Stimulated activated CD8-positive, alpha-beta memory T cell treated with anti-CD3 and anti-CD28 coated beads, Interleukin-12 subunit alpha, Interleukin-12 subunit beta, amount 100 ng/mL, for 24 hours (primary cell): ENCODE measurements around the gene DIS3L2.
"Not testable (repeated sequence)": the region's sequence is repeated elsewhere in the genome, so short reads cannot be mapped to it uniquely, and the experiment has no call there.

Experiments
- DNase-seq: peaks from one replicate; pipeline ENCODE4 v3.0.0-alpha.2; 2020; ENCODE audit errors: extremely low read depth

The DIS3L2 gene

DNA sequence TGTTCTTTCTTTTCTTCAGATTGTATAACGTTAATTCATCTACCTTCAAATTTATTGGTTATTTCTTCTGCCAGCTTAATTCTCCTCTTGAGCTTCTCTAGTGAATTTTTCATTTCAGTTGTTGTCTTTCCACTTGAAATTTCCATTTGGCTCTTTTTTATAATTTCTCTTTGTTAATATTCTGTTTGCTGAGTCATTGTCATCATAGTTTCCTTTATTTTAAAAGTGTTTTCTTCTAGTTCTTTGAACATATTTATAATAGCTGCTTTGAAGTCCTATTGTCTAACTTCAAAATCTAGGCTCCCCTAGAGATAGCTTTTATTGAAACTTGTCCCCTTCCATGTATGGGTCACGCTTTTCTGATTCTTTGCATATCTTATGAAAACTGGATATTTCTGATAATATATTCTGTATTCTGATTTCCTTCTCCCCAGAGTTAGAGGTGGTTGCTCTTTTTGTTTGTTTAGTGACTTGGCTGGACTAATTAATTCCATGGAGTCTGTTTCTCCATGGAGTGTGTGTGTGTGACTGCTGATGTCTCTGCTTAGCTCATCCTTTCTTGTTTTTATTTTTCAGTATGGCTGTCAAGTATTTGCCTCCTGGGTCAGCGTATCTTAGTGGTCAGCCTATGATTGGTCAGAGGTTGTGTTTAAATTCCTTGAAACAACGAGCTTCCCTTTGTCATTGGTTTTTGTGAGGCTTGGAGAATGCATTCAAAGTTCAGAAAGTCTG is 47.6 kb downstream of the DIS3L2 start:
- no peak for DNase-seq

DNA sequence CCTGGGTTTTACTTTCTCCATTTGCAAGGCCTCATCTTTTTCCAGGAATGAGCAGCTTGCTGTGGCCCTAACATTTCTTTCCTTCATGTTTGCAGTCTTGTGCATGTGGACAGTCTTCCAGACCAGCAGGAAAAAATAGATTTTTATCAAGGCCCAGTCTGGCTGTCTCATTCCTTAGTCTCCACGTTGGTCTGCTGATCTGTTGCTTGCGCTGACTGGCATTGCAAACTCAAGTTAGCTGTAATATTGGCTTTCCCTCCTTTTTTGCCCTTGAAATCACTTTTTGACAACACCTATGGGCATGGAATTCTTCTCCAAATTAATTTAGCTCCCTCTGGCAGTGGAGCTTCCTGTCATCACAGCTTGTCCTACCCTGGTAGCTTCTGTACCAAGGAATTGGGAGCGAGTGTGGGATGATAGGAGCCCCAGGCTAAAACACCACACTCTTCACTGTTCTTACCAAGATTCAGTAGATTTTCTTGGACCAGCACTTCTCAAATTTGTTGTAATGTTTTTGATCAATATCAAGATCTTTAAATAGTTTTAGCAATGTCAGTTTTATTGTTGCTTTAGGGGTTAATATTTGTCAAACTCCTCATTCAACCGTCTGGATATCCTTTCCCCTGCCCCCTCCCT is 48.2 kb downstream of the DIS3L2 start:
- DNase-seq: no peak

DNA sequence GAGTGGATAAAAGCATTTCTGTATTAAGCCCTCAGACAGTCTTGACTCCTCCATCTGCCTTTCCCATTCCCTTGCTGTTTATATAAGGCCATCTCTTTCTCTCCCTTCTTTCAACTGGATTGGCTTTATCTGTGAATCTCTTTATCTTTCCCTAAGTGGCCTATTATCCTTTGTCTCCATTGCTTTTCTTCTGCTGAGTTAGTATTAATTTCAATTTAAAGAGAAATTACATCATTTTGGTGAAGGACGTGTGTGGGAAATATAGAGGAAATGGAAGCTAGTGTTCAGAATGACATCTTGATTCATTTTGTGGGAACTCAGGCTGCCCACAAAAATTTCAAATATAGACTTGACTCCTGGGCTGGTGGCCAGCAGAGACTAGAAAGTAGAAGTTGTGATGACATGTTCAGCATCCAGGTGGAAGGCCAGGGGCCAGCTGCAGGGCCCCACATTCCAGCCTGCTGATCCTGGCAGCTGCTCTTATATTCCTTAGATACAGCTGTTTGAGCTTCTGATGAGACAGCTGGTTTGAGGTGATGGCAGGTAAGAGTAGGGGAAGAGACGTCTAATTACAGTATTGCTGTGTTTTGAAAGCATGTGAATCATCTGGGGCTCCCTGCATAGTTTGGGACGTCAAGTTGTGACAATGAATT is 52.3 kb downstream of the DIS3L2 start:
- no peak for DNase-seq

DNA sequence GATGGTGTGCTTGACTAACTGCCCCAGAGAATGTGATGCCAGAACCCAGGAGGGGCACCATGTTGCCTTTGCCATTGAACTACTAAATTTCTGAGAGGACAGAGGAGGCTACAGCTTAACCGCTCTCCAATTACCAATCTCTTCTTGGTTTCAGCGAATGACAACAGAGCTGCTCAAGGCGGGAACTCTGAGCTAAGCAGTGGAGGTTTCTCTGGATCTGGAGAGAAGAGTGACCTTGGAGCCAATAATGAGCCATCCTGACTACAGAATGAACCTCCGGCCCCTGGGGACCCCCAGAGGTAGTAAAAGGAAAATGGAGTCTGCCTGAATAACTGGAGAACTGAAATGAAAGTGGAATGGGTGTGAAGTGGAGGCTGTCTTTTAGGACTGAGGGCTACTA is 53.2 kb downstream of the DIS3L2 start:
- no peak for DNase-seq

DNA sequence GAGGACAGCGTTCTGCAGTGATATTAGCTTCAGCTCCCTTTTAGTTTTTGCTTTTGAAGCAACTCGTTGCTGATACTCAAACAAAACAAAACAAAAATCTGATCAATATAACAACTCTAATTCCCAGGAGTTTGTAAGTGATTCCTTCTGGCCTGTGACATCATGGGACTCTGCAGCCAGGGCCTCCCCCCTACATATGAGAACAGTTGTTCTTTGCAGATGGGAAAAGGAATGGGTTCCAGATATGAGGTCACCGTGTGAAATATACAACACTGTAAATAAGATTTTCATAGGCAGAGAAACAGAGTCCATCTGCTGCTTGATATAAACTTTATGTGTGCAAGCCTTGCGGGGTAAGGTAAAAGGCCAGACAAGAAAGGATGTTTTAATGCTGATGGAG is 56.7 kb downstream of the DIS3L2 start:
- DNase-seq: no peak

DNA sequence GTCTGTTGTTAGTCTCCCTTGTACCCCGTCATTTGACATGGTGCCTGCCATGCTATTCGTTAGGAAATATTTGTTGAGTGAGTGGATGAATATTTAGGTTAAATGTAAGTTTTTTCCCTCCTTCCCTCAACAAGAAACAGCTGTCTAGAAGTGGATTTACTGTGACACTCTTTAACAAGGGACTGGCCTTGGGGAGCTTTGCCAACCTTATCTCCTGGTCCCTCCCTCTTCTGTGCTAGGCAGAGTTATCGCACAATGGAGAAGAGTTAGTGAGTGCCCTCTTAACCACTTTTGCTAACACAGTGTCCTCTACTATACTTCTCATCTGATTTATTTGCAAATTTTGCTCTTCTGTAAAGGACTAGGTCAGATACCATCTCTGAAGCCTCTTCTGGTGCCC is 61.2 kb downstream of the DIS3L2 start:
- no peak for DNase-seq

DNA sequence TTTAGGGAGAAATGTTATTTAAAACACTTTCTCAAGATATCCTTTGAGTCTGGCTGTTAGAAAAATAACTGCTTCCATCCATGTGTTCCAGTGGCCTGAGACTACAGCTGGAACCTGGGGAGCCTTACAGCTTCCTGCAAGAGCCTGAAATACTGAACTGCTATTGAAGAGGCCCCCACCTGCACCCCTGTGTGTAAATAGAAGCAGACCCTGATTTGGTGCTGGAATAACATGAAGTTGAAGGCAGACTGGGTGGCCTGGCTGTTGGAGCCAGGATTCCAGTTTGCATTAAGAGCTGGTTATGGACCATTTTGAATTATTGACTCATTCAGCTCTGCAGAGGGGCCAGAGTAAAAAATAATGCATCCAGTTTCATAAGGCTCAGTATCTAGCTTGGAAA is 61.9 kb downstream of the DIS3L2 start:
- DNase-seq: no peak

DNA sequence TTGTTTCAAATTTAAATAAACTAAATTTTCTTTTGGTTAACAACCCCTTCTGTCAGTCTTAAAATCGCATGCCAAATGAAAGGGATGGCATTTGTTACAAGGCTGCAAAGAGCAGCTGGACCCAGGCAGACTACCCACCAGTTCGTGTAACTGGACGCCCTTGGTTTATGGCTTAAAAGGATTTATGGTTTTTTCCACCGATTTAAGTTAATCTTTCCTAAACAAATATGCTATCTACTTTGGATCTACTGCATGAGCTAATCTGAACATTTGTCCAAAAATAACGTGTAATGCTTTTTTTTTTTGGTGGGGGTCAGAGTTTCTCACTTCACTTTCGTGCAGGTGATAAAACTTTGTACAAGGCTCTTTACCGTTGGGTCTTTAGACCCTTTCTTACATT is 62.9 kb downstream of the DIS3L2 start:
- DNase-seq: no peak

DNA sequence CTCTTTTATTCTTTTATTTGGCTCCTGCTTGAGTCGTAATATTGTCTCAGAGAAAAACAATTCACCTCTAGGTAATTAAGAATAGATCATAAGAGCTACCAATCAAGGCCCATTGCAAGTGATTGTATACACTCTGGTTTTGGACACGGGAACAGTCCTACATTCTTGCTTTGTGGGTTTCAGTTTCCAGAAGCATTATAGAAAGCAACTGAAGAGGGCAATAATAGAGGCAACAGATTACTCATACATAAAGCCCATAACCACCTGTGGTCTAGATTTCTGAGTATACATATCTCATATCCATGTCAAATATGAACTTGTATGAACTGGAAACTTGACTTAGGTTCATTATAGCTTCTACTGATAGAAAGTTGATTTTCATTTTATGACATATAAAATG is 65.4 kb downstream of the DIS3L2 start:
- DNase-seq: no peak

DNA sequence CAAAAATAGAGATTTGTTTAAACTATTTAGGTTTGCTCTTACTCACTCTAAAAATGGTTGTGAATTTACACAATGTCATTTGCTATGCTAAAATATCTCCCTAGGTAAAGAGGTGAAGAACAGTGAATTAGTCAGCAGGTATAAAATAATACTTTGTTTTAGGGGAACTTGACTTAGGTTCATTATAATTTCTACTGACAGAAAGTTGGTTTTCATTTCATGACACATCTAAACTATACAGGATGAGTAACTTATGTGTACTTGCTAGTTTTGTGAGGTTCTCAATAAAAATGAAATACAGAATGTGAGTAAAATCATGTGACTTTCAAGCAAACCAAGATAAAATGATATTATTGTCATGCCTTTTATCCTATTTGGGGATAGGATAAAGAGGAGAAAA is 66.0 kb downstream of the DIS3L2 start:
- DNase-seq: no peak

DNA sequence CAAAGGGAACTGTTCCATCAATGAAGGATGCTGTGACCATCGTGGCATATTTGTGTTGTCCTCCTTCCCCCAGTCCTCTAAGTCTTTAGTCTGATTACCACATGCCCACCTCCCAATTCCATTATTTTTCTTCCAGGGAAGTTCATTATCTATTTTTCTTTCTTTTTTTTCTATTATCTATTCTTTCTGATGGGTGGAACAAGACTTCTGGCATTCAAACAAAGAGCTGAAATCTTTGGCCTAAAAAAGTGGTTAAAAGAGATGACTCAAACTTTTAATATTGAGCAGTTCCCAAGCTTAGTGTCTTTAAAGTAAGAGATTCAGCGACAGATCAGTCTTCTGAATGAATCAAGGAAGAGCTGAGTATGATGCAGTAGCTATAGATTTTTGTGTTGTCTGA is 66.6 kb downstream of the DIS3L2 start:
- DNase-seq: no peak

DNA sequence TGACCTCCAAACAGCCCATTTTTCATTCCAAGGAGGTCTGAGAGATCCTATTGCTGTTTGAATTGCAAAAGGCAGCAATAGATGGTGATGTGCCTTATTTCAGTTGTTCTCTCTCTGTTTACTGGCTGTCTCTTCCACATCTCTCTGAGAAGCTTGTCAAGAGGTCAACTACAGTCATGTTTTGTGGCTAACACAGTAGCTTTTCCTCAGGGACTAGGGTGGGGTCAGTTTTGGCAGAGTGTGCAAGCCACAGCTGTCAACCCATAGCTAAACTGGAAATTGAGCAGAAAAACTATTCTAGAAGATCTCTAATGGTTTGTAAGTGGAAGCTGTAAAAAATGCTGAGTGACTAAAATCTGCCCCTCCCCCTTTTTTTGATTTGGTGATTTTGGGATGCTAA is 67.1 kb downstream of the DIS3L2 start:
- DNase-seq: no peak

DNA sequence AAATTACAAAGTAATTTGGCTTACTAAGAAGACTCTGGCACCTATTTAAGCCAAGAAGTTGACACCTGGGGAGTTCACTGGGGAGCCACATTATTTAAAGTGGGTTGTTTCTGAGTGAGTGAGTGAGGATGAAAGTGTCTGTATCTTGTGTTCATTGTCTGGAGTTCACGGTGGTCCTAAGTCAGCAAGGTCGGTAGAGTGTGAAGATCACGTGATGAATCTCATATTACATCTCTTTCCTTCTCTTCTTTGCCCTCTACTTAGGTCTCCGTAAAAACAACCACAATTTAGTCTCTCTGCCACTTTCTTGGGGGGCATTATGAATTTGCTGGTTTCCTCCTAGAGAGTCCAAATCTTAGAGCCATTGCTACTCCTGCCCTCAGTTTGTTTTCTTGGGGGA is 67.8 kb downstream of the DIS3L2 start:
- DNase-seq: no peak

DNA sequence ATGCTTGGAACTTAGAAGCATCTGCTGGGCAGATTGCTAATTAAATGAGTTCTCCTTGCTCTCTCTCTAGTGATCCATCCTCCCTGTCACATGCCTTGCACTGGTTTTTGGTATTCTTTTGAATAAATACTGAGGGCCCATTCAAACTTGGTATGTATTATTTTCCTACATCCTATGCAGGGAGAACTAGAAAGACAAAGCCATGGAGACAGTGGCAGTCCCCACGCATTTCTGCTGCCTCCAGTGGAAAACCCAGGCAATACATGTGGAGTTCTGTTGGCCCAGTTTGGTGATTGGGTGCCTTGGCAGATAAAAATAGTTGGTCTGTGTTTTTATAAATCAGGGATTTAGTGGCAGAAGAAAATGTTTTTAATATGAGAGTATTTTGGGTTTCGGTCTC is 68.7 kb downstream of the DIS3L2 start:
- DNase-seq: no peak

DNA sequence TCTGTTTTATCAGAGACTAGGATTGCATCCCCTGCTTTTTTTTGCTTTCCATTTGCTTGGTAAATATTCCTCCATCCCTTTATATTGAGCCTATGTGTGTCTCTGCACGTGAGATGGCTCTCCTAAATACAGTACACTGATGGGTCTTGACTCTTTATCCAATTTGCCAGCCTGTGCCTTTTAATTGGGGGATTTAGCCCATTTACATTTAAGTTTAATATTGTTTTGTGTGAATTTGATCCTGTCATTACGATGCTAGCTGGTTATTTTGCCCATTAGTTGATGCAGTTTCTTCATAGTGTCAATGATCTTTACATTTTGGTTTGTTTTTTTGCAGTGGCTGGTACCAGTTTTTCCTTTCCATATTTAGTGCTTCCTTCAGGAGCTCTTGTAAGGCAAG is 73.8 kb downstream of the DIS3L2 start:
- DNase-seq: not testable (repeated sequence)

DNA sequence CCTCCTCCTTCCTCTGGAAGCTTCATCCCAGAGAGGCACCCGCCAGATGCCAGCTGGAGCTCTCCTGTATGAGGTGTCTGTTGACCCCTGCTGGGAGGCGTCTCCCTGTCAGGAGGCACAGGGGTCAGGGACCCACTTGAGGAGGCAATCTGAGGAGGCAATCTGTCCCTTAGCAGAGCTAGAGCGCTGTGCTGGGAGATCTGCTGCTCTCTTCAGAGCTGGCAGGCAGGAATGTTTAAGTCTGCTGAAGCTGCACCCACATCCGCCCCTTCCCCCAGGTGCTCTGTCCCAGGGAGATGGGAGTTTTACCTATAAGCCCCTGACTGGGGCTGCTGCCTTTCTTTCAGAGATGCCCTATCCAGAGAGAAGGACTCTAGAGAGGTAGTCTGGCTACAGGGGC is 75.4 kb downstream of the DIS3L2 start:
- not testable (repeated sequence) for DNase-seq

DNA sequence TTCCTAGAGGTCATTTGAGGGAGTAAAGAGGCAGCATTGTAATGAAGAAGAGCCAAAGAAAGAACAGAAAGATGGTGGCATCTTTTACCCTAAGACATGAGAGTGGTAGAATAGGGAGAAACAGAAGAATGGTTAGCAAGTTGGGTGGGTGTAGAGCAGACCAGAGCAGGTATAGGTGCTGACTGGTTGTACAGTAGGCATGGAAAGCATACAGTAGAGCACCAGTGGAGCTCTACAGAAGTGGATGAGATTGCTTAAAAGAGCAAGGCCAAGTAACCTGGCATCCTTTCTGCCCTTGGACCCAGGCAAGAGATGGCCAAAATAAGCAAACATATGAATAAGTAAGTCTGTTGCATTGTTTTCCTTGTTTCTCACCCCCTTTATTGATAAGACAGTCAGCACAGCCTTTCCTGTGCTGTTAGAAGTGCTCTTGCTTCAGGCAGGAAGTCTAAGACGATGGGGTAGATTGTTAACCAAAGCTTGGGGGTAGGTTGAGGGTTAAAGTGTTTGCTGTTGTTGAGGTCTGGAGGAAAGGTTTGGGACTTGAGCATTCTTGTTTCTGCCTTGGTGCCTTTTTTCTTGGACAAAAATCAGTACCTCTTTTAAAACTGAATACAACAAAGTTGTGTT is 76.9 kb downstream of the DIS3L2 start:
- DNase-seq: no peak

DNA sequence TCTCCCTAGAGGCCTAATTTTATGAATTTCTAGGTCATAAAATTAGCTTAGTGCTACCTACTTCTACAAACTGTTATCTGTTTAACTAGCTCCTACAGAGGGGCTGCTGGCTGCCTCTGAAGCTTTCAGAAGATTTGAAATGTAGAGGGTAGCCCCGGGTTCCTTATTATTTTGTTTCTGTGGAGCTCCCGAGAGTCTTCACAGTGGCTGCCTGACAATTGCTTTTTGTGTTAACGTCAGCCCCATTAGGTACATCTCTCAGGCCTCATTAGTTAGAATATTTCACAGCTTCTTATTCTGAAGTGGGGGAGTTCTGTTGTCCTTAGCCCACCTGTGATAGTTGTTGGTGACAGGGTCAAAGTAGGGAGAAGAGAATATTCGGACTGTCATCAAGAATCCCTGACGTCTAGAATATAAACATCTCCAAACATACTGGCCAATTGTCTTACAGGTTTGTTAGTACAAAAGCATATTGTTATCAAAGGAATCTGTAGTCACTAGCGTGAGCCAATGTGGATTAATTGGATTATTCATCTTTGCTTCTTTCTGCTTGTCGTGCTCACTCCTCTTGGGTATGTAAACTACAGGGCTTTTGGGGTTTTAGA is 77.5 kb downstream of the DIS3L2 start:
- DNase-seq: no peak

DNA sequence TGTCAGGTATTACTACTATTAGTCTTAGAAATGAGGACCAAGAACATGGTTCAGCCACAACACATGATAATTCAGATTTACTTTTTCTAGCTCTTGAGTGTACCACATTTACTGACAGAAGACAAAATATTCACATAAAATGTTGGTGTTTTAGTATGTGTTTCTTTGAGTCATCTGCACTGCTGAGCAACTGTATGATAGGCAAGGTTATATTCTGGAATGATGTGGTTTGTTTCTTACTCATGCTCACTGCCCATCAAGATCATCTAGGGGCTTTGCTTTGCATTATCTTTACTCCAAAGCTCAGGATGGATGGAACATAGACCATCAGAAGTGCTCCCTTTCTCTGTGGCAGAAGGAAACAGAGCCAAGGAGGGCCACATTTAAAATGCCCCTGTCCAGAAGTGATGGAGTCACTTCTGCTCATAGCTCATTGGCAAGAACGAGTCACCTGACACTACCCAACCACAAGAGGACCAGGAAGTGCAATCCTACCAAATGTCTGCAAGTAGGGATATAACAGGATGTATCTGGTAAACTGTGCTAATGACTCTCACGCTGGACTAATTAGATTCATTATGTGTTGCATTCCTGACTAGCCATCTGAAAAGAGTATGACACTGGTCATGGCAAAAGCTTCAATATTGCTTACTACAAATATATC is 81.5 kb downstream of the DIS3L2 start:
- no peak for DNase-seq

DNA sequence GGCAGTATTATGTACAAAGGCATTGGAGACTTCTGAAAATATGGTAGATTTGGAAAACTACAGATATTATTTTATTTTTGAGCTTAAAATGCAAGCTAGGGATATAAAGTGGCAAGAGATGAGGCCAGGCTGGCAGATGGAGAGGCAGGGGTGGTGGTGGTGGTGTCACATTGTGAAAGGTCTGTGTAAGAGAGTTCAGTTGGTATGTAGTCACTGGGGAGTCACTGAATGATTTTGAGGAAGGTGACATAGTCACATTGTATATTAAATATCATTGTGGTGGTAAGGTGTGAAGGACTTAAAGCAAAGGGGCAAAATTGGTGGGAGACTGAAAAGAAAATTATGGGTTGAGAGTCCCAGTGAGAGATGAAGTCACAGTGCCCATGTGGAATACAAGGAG is 82.5 kb downstream of the DIS3L2 start:
- DNase-seq: no peak

DNA sequence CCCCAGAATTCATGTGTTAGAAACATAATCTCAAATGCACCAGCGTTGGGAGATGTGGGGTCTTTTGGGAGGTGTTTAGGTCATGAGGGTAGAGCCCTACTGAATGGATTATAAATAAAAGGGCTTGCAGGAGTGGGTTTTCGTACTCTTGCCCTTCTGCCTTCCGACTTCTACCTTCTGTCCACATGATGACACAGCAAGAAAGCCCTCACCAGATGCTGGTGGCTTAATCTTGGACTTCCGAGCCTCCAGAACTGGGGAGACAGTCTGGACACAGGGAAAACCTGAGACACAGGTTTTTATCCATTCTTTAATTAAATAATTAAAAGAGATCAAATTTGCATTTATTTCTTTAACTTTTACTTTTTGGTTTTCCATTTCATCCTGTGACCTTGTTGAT is 87.8 kb downstream of the DIS3L2 start:
- DNase-seq: no peak

DNA sequence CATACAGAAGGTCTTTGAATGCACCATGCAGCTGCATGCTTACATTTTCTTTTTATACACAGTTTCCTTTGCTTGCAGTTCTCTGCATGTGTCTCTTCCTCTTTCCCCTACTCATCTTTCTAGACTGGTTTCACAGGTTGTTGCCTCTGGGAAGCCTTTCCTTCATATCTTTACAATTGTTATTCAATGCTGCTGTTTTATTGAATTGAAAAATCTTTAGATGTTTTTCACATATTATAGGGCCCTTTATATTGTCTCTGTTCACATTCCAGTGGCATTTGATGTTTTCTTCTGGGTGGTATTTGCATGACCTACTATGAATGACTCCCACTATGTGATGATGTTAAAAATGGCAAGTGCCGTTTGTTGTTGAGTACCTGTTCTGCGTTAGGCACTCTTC is 91.1 kb downstream of the DIS3L2 start:
- DNase-seq: no peak
